ENCODE results near the gene NCOR1.
A peak's percentile ranks its signal among the peaks of the same experiment; 100 is the strongest.

Gene NCOR1

GRCh38 chr17:16085066-16085699 lies 130.2 kb downstream of the NCOR1 start:
- TF ChIP-seq RAD21 (IDR thresholded peaks at IDR 0.05; ENCODE audit: low read depth): no peak
- no peak for TF ChIP-seq YY1 (IDR thresholded peaks at IDR 0.05; ENCODE audit: low read depth)
- TF ChIP-seq CREB1 (IDR thresholded peaks at IDR 0.05; ENCODE audit: low read depth): no peak
- no peak for TF ChIP-seq TAF1 (IDR thresholded peaks at IDR 0.05; ENCODE audit: low read depth)
- TF ChIP-seq CEBPB (IDR thresholded peaks at IDR 0.05): no peak
- no peak for TF ChIP-seq TCF12 (IDR thresholded peaks at IDR 0.05; ENCODE audit: low read depth)
- no peak for TF ChIP-seq EP300 (IDR thresholded peaks at IDR 0.05; ENCODE audit: borderline replicate concordance)
- no peak for TF ChIP-seq REST (IDR thresholded peaks at IDR 0.05; ENCODE audit: low read depth)

DNA sequence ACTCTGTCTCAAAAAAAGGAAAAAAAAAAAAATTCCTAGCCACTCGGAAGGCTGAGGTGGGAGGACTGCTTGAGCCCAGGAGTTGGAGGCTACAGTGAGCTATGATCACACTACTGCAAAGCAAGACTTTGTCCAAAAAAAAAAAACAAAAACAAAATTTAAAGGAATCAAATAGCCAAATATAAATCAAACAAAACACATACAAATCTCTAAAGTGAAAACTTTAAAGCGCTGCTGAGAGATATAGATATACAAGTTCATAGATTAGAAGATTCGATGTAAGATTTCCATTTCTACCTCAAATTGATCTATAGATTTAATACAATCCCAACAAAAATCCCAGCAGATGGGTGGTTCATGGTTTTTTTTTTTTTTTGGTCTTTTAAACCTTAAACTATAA lies 132.1 kb downstream of the NCOR1 start:
- TF ChIP-seq RAD21 (IDR thresholded peaks at IDR 0.05; ENCODE audit: low read depth): no peak
- no peak for TF ChIP-seq TEAD4 (IDR thresholded peaks at IDR 0.05)
- no peak for TF ChIP-seq ZBTB7A (IDR thresholded peaks at IDR 0.05; ENCODE audit: low read depth)
- no peak for TF ChIP-seq YY1 (IDR thresholded peaks at IDR 0.05; ENCODE audit: low read depth)
- TF ChIP-seq NFIC (IDR thresholded peaks at IDR 0.05): no peak
- TF ChIP-seq TCF12 (IDR thresholded peaks at IDR 0.05; ENCODE audit: low read depth): no peak
- TF ChIP-seq EP300 (IDR thresholded peaks at IDR 0.05; ENCODE audit: borderline replicate concordance): no peak
- TF ChIP-seq MAX (IDR thresholded peaks at IDR 0.05): no peak
- TF ChIP-seq EGR1 (IDR thresholded peaks at IDR 0.05): no peak
- TF ChIP-seq TAF1 (IDR thresholded peaks at IDR 0.05; ENCODE audit: low read depth): no peak
- TF ChIP-seq CEBPB (IDR thresholded peaks at IDR 0.05): no peak

DNA sequence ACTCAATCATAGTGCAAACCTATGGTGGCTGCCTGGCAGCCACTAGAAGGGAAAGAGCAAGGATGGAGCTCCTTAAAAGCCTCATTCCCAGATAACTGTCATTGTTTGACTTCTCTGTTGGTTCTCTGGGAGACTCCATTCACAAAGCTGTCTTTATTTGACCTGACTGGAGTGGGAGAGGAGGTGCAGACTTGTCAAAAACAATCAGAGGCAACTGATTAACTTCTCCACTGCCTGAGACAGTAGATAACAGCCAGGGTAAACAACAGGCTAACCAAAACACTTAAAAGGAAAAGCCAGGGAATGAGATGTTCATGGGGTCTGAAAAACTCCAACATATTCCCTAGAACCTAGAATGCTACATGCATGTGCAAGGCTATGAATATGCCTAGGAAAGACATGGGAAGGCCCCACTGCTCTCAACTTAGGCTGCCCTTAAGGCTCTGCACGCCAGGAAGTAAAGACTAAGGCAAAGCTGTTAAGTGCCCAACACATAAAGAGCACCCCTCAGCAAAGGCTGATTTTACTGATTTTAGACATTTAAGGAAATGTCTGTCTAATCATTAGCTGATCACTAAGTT lies 133.7 kb downstream of the NCOR1 start:
- TF ChIP-seq MAX (IDR thresholded peaks at IDR 0.05): no peak
- no peak for TF ChIP-seq EGR1 (IDR thresholded peaks at IDR 0.05)
- no peak for TF ChIP-seq NFIC (IDR thresholded peaks at IDR 0.05)
- no peak for TF ChIP-seq EP300 (IDR thresholded peaks at IDR 0.05; ENCODE audit: borderline replicate concordance)
- TF ChIP-seq ZBTB7A (IDR thresholded peaks at IDR 0.05; ENCODE audit: low read depth): no peak
- TF ChIP-seq USF1 (IDR thresholded peaks at IDR 0.05): no peak
- no peak for TF ChIP-seq FOXM1 (IDR thresholded peaks at IDR 0.05; ENCODE audit: borderline replicate concordance, low read depth)
- TF ChIP-seq TEAD4 (IDR thresholded peaks at IDR 0.05): no peak
- TF ChIP-seq TCF12 (IDR thresholded peaks at IDR 0.05; ENCODE audit: low read depth): no peak
- TF ChIP-seq CEBPB (IDR thresholded peaks at IDR 0.05): no peak

- TF ChIP-seq EP300 (IDR thresholded peaks at IDR 0.05; ENCODE audit: borderline replicate concordance) (no peak), ZBTB7A (IDR thresholded peaks at IDR 0.05; ENCODE audit: low read depth) (no peak), CREB1 (IDR thresholded peaks at IDR 0.05; ENCODE audit: low read depth) (no peak), TEAD4 (IDR thresholded peaks at IDR 0.05) (no peak), EGR1 (IDR thresholded peaks at IDR 0.05) (no peak), FOXM1 (IDR thresholded peaks at IDR 0.05; ENCODE audit: borderline replicate concordance, low read depth) (no peak), USF1 (IDR thresholded peaks at IDR 0.05) (no peak), NFIC (IDR thresholded peaks at IDR 0.05) (no peak), RAD21 (IDR thresholded peaks at IDR 0.05; ENCODE audit: low read depth) (no peak), TAF1 (IDR thresholded peaks at IDR 0.05; ENCODE audit: low read depth) (no peak), YY1 (IDR thresholded peaks at IDR 0.05; ENCODE audit: low read depth) (no peak), CEBPB (IDR thresholded peaks at IDR 0.05) (no peak), REST (IDR thresholded peaks at IDR 0.05; ENCODE audit: low read depth) (no peak), MAX (IDR thresholded peaks at IDR 0.05) (no peak)
Observed at GRCh38 chr17:16080366-16080765, 135.0 kb downstream of the NCOR1 start.

DNA sequence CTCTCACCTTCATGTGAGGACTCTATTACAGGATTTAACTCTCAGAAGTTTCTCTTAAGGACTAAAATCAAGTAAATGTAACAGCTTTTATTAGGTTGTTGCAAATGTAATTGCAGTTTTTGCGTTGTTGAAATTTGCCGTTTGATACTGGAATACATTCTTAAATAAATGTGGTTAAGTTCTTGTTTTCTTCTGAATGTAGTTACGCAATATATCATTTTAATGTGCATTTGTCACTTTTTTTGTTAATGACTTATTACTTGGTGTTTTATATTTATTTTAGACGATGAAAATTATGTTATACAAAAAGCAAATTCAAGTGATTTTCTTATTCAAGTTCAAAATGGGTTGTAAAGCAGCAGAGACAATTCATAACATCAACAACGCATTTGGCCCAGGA lies 139.4 kb downstream of the NCOR1 start:
- TF ChIP-seq EGR1 (IDR thresholded peaks at IDR 0.05): no peak
- no peak for TF ChIP-seq MAX (IDR thresholded peaks at IDR 0.05)
- TF ChIP-seq FOXM1 (IDR thresholded peaks at IDR 0.05; ENCODE audit: borderline replicate concordance, low read depth): no peak
- TF ChIP-seq CEBPB (IDR thresholded peaks at IDR 0.05): 0 out of 2 replicates have a peak, but pooled peaks have one; percentile 27

All from Ishikawa (cell line).